OCI-M2 (cell line): ENCODE data around the gene TNFSF13B.

ENCODE experiments used
- DNase-seq: peaks from one replicate; lab custom pipeline; 2025; ENCODE audit not compliant: unreplicated experiment; lab: John Stamatoyannopoulos, UW

TNFSF13B gene

DNA sequence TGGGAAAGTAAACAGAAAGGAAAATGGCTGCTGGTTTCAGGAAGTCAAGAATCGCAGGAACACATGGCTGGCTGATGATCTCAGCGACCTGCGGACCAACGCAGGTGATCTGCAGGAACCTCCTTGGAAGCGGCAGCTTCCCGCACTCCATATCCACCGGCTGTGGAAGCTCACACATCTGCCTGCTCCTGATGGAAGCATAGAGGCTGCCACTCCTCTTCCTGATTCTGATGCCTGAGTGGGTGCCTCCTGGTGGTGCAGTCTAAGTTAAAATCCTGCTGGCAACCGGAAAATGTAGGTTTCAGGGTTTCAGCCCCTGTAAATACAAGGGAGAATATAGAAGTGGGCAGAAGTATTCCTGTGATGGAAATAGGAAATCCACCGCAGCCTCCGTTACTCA is 75.5 kb downstream of the TNFSF13B start:
- no peak for DNase-seq

- DNase-seq: no peak
Measured at GRCh38 chr13:108346376-108346775, 76.9 kb downstream of the TNFSF13B start.

GRCh38 chr13:108349269-108349668 is 79.8 kb downstream of the TNFSF13B start:
- no peak for DNase-seq

DNA sequence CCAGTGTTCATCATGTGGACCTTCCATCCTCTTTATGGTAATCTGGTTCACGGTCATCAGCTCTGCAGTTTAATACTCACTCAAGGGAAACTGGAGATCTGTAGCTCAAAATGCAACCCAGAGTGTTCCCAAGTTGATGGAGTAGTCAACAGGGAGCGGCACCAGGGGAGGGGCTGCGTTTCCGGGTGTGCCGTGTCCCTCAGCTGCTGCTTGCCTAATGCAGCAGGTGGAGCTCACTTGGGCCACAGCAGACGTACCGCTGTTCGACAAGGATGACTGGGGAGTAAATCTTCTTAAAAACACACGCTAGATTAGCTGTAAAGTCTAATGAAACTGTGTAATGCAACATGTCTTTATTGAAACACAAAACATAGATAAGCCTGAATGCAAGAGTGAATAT is 81.1 kb downstream of the TNFSF13B start:
- no peak for DNase-seq

GRCh38 chr13:108352599-108352998 is 83.1 kb downstream of the TNFSF13B start:
- no peak for DNase-seq

- no peak for DNase-seq
Measured at GRCh38 chr13:108357228-108357627, 87.7 kb downstream of the TNFSF13B start.
